GM21390 (cell line): ENCODE data around the gene GORASP2.
A peak's percentile ranks its signal among the peaks of the same experiment; 100 is the strongest.

Experiments used
- ATAC-seq: cut with Tn5 transposase; IDR thresholded peaks from one replicate; pipeline ENCODE4 v1.9.1; 2021; ENCODE audit not compliant: unreplicated experiment

Gene GORASP2

GRCh38 chr2:170965446-170966225, 36.6 kb downstream of the GORASP2 start:
- ATAC-seq: no peak

GRCh38 chr2:170966648-170967396, 37.8 kb downstream of the GORASP2 start:
- no peak for ATAC-seq

DNA sequence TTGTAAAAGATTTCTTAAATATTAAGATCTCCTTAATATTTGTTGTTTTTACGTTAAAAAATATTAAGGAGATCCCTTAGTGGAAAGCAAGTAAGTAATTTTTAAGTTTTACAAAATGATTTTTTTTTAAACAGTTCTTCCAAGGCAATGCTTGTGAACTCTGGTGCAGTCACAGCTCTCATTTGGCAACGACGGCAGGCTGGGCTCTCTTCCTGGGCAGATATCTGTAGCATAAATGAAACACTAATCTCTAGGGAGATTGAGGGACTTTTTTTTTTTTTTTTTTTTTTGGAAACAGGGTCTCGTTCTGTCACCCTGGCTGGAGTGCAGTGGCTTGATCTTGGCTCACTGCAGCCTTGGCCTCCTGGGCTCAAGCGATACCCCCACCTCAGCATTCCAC, 38.5 kb downstream of the GORASP2 start:
- no peak for ATAC-seq

GRCh38 chr2:170968205-170969003, 39.4 kb downstream of the GORASP2 start:
- ATAC-seq: no peak

- ATAC-seq: no peak
Measured at GRCh38 chr2:170969030-170969429, 40.0 kb downstream of the GORASP2 start.

GRCh38 chr2:170969872-170970496, 40.9 kb downstream of the GORASP2 start:
- no peak for ATAC-seq

DNA sequence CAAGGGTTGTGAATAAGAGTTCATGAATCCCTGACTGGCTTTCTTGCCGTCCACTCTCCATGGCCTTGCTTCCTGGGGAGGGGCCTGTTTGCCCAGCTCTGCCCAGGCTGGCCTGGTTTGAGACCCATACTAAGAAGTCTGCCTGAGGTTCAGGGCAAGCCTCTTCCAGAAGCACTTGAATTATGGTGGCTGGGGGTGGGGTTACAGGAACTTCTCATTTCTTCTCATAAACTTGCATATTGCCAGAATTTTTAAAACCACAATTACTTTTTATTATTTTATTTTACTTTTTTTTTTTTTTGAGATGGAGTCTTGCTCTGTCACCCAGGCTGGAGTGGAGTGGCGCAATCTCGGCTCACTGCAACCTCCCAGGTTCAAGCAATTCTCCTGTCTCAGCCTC, 42.0 kb downstream of the GORASP2 start:
- no peak for ATAC-seq

- ATAC-seq: no peak
Measured at GRCh38 chr2:170972296-170973224, 43.5 kb downstream of the GORASP2 start.

DNA sequence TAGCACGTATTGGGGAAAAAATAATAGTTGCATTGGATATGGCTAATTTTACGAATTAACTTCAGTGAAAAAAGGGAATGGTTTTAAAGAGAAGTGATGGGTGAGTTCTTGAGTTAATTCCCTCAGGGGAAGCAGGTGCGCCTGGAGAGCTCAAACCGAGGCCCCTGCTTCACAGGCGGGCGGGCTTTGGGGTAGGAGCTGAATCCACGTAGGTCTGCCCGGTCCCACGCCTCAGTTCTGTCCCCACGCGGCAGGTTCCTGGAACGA, 44.1 kb downstream of the GORASP2 start:
- no peak for ATAC-seq

DNA sequence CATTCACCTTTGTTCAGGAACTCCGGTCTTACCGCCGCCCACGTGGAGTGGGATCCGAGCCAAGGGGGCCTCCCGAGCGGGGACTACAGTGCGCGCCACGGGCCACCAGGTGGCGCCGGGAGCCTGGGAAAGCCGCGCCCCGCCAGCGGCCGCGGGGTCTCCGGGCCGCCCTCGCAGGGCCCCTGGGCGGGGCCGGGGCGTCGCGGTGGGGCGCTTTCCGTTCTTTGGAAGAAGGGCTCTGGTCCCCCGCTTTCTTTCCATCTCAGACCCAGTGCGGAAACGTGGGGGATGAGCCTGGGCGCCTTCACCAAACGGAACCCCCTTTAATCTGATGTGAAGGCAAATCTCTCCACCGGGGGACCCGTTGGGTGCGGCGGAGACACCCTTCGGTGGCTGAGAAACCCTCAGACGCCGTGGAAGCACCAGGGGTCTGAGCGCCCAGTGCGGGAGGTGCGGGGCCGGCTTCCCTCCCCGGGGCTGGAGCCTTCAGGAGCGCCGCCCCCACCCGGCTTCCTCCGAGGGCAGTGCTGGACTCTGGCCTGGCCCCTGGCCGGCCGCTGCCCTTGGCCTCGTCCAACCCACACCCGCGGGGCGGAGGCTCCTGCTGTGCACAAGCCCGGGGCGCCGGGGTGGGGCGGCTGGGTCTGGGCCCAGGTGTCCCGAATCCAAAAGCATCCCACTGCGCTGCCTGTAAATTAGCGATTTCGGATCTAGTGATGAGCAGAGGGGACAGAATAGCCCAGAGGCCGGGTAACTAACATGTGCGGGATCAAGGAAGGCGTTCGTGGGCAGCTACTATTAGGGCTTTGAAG, 44.6 kb downstream of the GORASP2 start:
- ATAC-seq: peak; percentile 91

DNA sequence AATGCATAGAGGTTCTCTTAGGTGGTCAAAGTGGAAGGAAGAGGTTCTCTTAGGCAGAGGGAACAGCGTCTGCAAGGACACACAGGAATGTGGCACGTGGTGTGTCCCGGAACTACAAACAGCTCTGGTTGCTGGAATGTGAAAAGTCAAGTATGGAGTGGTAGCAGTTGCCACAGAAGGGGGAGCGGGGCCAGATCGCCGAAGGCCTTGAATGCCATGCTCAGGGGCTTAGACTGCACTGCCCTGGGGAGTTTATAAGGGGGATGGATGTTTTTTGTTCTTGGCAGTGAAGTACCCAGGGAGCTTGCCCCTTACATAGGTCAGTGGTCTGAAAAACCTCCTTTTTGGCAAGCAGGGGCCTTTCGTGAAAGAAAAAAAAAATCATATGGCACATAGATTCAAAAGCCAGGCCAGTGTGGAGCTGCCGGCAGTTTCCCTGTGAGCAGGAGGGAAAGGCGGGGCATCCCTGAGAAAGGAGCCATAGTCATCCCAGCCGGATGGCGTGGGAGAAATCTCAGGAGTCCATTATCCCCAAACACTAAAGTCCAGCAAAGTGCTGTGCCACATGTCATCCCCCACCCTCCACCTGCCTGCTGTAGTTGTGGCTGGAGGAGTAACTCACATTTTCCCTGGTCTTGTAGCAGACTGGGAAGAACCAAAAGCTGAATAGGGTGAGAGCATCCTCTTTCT, 45.4 kb downstream of the GORASP2 start:
- ATAC-seq: no peak

GRCh38 chr2:170975127-170975942, 46.3 kb downstream of the GORASP2 start:
- ATAC-seq: no peak

DNA sequence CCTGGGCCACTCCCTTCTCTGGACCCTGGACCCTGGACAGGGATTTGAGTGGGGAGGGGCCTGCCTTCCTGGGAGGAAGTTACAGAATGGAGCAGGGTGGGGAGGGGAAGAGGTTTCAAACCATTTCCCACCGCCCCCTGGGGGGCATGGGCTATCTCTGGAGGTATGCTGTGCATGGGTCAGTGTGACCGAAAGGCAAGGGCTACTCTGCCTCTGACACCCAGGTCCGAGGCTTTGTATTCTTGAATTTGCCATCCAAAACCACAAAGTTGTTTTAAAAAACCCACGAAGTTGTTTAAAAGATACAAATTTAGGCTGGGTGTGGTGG, 46.9 kb downstream of the GORASP2 start:
- no peak for ATAC-seq

GRCh38 chr2:170984079-170984478, 55.0 kb downstream of the GORASP2 start:
- no peak for ATAC-seq

DNA sequence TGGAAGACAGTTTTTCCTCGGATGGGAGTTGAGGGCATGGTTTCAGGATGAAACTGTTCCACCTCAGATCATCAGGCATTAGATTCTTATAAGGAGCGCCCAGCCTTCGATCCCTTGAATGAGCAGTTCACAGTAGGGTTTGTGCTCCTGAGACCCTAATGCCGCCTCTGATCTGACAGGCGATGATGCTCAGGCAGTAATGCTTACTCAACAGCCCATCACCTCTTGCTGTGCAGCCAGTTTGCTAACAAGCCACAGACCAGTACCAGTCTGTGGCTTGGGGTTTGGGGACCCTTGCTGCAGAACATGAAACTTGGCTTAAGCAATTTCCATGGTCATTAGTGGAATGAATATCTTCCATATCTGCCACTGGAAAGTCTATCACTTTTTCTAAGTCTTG, 56.4 kb downstream of the GORASP2 start:
- no peak for ATAC-seq

- ATAC-seq: no peak
Measured at GRCh38 chr2:170986566-170987258, 57.7 kb downstream of the GORASP2 start.

GRCh38 chr2:170991398-170992182, 62.5 kb downstream of the GORASP2 start:
- ATAC-seq: no peak
